HepG2 (cell line): ENCODE measurements around the gene ZFHX3. TPM values are rescaled to one million over a fixed set of nuclear protein-coding genes. Genes with fewer than 3 reads are reported as not detected.

ENCODE experiments used
- ARNTL ChIP-seq: sonication (generic); formaldehyde crosslinking; IDR thresholded peaks from 2 replicates; pipeline ENCODE4 v1.4.0; 2020; ENCODE audit warnings: mild to moderate bottlenecking, missing genetic modification reagents
- DR1 ChIP-seq: sonication (generic); formaldehyde crosslinking; IDR thresholded peaks from 2 replicates; pipeline ENCODE4 v1.8.0; 2021; ENCODE audit warnings: mild to moderate bottlenecking, missing genetic modification reagents, inconsistent platforms
- GPN1 ChIP-seq: sonication (generic); formaldehyde crosslinking; IDR thresholded peaks from 2 replicates; pipeline ENCODE4 v1.5.1; 2020; ENCODE audit warnings: missing genetic modification reagents, borderline replicate concordance
- HNRNPK ChIP-seq: fragments of 200-400 bp; formaldehyde crosslinking; IDR thresholded peaks from 2 replicates; pipeline ENCODE4 v1.6.1; 2018; ENCODE audit warnings: low read length, low read depth, moderate library complexity, mild to moderate bottlenecking; ENCODE audit not compliant: poor library complexity, severe bottlenecking
- MIXL1 ChIP-seq: IDR thresholded peaks from 2 replicates; pipeline ENCODE4 v1.6.1; 2016
- MTF1 ChIP-seq: sonication (generic); formaldehyde crosslinking; IDR thresholded peaks from 2 replicates; pipeline ENCODE4 v1.5.0; 2020; ENCODE audit warnings: missing genetic modification reagents
- NRL ChIP-seq: sonication (generic); formaldehyde crosslinking; IDR thresholded peaks from 2 replicates; pipeline ENCODE4 v1.5.0; 2020; ENCODE audit warnings: missing genetic modification reagents, mild to moderate bottlenecking, moderate library complexity, borderline replicate concordance
- POLR2G ChIP-seq: fragments of 200-400 bp; formaldehyde crosslinking; IDR thresholded peaks from 2 replicates; pipeline ENCODE4 v1.6.1; 2018; ENCODE audit warnings: mild to moderate bottlenecking, low read depth, low read length, moderate library complexity
- SRSF1 ChIP-seq: fragments of 200-400 bp; formaldehyde crosslinking; optimal IDR thresholded peaks from 2 replicates; pipeline ENCODE3; 2017; ENCODE audit warnings: mild to moderate bottlenecking, low read depth, low read length, moderate library complexity
- TCF7 ChIP-seq: sonication (generic); IDR thresholded peaks from 2 replicates; pipeline ENCODE4 v1.6.1; 2016; ENCODE audit warnings: antibody characterized with exemption, low read depth
- ZFP37 ChIP-seq: sonication (generic); formaldehyde crosslinking; IDR thresholded peaks from 2 replicates; pipeline ENCODE4 v1.4.0; 2020; ENCODE audit warnings: missing genetic modification reagents, borderline replicate concordance
- ZNF124 ChIP-seq: sonication (generic); formaldehyde crosslinking; IDR thresholded peaks from 2 replicates; pipeline ENCODE4 v1.4.0; 2020; ENCODE audit warnings: missing genetic modification reagents
- ZNF282 ChIP-seq: fragments of 450-650 bp; IDR thresholded peaks from 2 replicates; pipeline ENCODE4 v1.6.1; 2018; ENCODE audit not compliant: partially characterized antibody
- ZNF44 ChIP-seq: sonication (generic); formaldehyde crosslinking; IDR thresholded peaks from 2 replicates; pipeline ENCODE4 v1.5.1; 2020; ENCODE audit warnings: mild to moderate bottlenecking, missing genetic modification reagents
- ZNF501 ChIP-seq: sonication (generic); formaldehyde crosslinking; IDR thresholded peaks from 2 replicates; pipeline ENCODE4 v1.5.1; 2020; ENCODE audit warnings: mild to moderate bottlenecking, moderate library complexity, missing genetic modification reagents
- ZNF709 ChIP-seq: sonication (generic); formaldehyde crosslinking; IDR thresholded peaks from 2 replicates; pipeline ENCODE4 v1.5.0; 2020; ENCODE audit warnings: mild to moderate bottlenecking, missing genetic modification reagents
- ZNF816 ChIP-seq: sonication (generic); formaldehyde crosslinking; IDR thresholded peaks from 2 replicates; pipeline ENCODE4 v1.8.0; 2022; ENCODE audit warnings: missing genetic modification reagents, mild to moderate bottlenecking, borderline replicate concordance
- polyA plus RNA-seq, 8 experiments: library from polyadenylated mRNA; depleted of rRNA in 3 of 8; stranded (reverse) in 7 of 8; unstranded in 1 of 8; fragments of >200 nt; fragmentation: Illumina TruSeq in 4 of 8; extraction: Trizol in 4 of 8; gene quantifications; 2 replicates each; pipeline versions ENCODE4 v1.2.1 to v1.2.3, GENCODE V29; 2011 to 2016; ENCODE audit warnings: low read depth in 4 of 8, missing spikeins in 1 of 8, mixed read lengths in 1 of 8; ENCODE audit not compliant: insufficient read depth in 1 of 8
- total RNA-seq, 5 experiments: library from RNA; depleted of rRNA; stranded (reverse); fragments of >200 nt; fragmentation: Illumina TruSeq; extraction: Trizol; gene quantifications; 2 replicates each; pipeline ENCODE4 v1.2.3, GENCODE V29; 2016; ENCODE audit warnings: low read depth in 1 of 5
- TF ChIP-seq, protein P1 (sequence below): sonication (generic); formaldehyde crosslinking; IDR thresholded peaks from 2 replicates; pipeline ENCODE4 v1.5.1; 2020; ENCODE audit warnings: missing genetic modification reagents, mild to moderate bottlenecking, borderline replicate concordance
- TF ChIP-seq, protein P2 (sequence below): sonication (generic); formaldehyde crosslinking; IDR thresholded peaks from 2 replicates; pipeline ENCODE4 v1.4.0; 2020; ENCODE audit warnings: missing genetic modification reagents, mild to moderate bottlenecking, borderline replicate concordance
- TF ChIP-seq, protein P3 (sequence below): sonication (generic); formaldehyde crosslinking; IDR thresholded peaks from 2 replicates; pipeline ENCODE4 v1.4.0; 2020; ENCODE audit warnings: missing genetic modification reagents, borderline replicate concordance

ZFHX3 gene
- total and polyA plus RNA-seq, 2 of the 13 experiments (the other 11 are each of a cell fraction or from before 2014, with no cell fraction given), result 5.0 to 6.0 TPM

DNA sequence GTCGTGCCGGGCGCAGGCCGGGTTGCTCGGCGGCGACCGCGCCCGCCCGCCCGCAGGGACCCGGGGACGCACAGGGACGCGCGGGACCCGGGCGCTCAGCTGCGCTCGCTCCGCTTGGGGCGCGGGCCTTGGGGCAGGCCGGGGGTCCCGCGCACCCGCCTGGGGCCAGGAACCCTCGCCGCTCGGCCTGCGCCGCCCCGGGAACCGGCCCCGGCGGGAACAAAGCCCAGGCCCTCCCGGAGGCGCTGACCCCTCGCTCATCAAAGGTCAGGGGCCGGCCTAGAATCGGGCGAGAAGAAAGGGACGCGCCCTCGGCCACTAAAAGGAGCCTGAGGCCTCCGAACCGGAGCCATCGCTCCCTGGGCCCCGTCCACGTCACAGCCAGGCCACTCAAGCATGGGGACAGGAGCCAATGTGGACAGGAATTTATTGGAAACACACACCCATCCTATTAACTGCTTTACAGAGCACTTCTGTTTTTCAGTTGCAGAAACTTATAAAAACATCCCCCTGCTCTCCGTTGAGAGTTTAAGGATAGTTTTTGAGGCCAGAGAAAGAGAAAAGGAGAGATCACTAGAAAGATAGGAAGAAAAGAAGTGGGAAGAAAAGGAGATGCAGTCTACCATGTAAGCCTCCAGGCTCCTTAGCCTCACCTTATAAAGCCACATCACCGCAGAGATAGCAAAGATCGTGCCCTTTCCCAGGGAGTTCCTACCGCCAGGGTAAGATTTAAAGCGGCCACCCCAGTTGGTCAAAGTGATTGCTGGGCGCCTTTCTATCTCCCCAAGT lies 558 bp upstream of the ZFHX3 start (continued):
- TF ChIP-seq ZFP37 (CRISPR knock-in tag) (no peak), GPN1 (CRISPR knock-in tag) (no peak), DR1 (CRISPR knock-in tag) (peak; percentile 62; the same call in 1 of the 2 replicates), SRSF1 (no peak), ARNTL (CRISPR knock-in tag) (no peak; the same call in 1 of the 2 replicates), MIXL1 (peak; percentile 23; the same call in 1 of the 2 replicates), ZNF44 (CRISPR knock-in tag) (no peak), ZNF816 (CRISPR knock-in tag) (no peak; the same call in 1 of the 2 replicates), ZNF124 (CRISPR knock-in tag) (peak; percentile 59; the same call in 1 of the 2 replicates), HNRNPK (no peak), ZNF282 (no peak), ZNF709 (no peak), NRL (CRISPR knock-in tag) (no peak), MTF1 (no peak), TCF7 (peak; percentile 90), ZNF501 (CRISPR knock-in tag) (no peak), POLR2G (peak; percentile 79)
- TF ChIP-seq, protein P1, sequence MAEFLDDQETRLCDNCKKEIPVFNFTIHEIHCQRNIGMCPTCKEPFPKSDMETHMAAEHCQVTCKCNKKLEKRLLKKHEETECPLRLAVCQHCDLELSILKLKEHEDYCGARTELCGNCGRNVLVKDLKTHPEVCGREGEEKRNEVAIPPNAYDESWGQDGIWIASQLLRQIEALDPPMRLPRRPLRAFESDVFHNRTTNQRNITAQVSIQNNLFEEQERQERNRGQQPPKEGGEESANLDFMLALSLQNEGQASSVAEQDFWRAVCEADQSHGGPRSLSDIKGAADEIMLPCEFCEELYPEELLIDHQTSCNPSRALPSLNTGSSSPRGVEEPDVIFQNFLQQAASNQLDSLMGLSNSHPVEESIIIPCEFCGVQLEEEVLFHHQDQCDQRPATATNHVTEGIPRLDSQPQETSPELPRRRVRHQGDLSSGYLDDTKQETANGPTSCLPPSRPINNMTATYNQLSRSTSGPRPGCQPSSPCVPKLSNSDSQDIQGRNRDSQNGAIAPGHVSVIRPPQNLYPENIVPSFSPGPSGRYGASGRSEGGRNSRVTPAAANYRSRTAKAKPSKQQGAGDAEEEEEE, result no peak
- TF ChIP-seq, protein P2, sequence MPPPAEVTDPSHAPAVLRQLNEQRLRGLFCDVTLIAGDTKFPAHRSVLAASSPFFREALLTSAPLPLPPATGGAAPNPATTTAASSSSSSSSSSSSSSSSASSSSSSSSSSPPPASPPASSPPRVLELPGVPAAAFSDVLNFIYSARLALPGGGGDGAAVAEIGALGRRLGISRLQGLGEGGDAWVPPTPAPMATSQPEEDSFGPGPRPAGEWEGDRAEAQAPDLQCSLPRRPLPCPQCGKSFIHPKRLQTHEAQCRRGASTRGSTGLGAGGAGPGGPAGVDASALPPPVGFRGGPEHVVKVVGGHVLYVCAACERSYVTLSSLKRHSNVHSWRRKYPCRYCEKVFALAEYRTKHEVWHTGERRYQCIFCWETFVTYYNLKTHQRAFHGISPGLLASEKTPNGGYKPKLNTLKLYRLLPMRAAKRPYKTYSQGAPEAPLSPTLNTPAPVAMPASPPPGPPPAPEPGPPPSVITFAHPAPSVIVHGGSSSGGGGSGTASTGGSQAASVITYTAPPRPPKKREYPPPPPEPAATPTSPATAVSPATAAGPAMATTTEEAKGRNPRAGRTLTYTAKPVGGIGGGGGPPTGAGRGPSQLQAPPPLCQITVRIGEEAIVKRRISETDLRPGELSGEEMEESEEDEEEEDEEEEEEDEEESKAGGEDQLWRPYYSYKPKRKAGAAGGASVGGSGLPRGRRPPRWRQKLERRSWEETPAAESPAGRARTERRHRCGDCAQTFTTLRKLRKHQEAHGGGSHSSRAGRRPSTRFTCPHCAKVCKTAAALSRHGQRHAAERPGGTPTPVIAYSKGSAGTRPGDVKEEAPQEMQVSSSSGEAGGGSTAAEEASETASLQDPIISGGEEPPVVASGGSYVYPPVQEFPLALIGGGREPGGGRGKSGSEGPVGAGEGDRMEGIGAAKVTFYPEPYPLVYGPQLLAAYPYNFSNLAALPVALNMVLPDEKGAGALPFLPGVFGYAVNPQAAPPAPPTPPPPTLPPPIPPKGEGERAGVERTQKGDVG (CRISPR knock-in tag), result 0 out of 2 replicates have a peak, but pooled peaks have one; percentile 24
- TF ChIP-seq, protein P3, sequence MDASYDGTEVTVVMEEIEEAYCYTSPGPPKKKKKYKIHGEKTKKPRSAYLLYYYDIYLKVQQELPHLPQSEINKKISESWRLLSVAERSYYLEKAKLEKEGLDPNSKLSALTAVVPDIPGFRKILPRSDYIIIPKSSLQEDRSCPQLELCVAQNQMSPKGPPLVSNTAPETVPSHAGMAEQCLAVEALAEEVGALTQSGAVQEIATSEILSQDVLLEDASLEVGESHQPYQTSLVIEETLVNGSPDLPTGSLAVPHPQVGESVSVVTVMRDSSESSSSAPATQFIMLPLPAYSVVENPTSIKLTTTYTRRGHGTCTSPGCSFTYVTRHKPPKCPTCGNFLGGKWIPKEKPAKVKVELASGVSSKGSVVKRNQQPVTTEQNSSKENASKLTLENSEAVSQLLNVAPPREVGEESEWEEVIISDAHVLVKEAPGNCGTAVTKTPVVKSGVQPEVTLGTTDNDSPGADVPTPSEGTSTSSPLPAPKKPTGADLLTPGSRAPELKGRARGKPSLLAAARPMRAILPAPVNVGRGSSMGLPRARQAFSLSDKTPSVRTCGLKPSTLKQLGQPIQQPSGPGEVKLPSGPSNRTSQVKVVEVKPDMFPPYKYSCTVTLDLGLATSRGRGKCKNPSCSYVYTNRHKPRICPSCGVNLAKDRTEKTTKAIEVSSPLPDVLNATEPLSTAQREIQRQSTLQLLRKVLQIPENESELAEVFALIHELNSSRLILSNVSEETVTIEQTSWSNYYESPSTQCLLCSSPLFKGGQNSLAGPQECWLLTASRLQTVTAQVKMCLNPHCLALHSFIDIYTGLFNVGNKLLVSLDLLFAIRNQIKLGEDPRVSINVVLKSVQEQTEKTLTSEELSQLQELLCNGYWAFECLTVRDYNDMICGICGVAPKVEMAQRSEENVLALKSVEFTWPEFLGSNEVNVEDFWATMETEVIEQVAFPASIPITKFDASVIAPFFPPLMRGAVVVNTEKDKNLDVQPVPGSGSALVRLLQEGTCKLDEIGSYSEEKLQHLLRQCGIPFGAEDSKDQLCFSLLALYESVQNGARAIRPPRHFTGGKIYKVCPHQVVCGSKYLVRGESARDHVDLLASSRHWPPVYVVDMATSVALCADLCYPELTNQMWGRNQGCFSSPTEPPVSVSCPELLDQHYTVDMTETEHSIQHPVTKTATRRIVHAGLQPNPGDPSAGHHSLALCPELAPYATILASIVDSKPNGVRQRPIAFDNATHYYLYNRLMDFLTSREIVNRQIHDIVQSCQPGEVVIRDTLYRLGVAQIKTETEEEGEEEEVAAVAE (CRISPR knock-in tag), result peak; percentile 22; the same call in 1 of the 2 replicates
